ENCODE measurements around the gene CDKL5.

DNA sequence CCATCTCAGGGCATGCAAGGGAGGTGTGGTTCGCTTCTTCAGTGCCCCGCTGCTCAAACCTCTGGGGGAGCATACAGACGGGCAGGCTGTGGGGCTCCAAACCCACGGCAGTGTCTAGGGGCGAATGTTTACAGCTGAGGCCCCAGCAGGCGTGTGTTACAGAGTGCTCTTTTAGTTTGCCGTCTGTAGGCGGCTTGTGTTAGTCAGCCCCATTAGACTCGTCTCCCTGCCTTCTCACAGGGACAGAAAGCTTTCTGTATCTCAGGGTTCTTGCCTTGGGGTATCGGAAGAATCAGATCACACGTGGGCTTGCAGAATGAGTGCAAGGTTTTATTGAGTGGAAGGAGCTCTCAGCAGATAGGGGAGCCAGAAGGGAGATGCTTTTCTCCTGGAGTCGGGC is 235.9 kb downstream of the CDKL5 start:
- TF ChIP-seq ZNF384 (IDR thresholded peaks at IDR 0.05) (no peak), SP1 (IDR thresholded peaks at IDR 0.05) (no peak), BHLHE40 (IDR thresholded peaks at IDR 0.05; ENCODE audit: borderline replicate concordance) (no peak), TARDBP (IDR thresholded peaks at IDR 0.05) (no peak), FOXK2 (IDR thresholded peaks at IDR 0.05) (no peak), ARNT (IDR thresholded peaks at IDR 0.05) (no peak), FOXM1 (IDR thresholded peaks at IDR 0.05; ENCODE audit: borderline replicate concordance) (no peak), SUZ12 (IDR thresholded peaks at IDR 0.05) (no peak)
